IPS-11a (cell line): ENCODE results near the gene NDUFS7.

ENCODE experiments used
- H3K4me3 ChIP-seq: one replicate; pipeline ENCODE4 v1.5.1; 2013; ENCODE audit warnings: low read depth, low read length, control low read depth

Gene NDUFS7

GRCh38 chr19:1384478-1385110, 887 bp downstream of the NDUFS7 start:
- H3K4me3 ChIP-seq, result peak overlapping the region; percentile 85

DNA sequence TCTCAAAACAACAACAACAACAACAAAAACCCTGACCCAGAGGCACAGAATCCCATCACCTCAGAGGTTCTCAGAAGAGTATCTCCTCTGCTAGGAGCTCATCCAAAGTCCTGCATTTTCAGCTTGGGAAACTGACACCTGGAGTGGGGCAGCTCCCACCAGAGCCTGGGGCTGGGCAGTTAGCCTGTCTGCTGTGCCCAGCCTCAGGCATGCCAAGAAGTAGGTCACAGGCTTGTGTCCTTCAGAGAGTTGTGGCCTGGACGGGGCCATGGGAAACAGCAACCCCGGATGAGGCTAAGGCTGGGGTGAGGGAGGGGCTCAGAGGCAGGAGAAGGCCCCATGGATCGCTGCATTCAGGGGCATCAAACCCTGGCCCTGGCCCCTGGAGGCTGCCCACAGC, 2.1 kb downstream of the NDUFS7 start:
- H3K4me3 ChIP-seq, result no peak overlapping the region

- no peak overlapping the region for H3K4me3 ChIP-seq
Observed at GRCh38 chr19:1386945-1387683, 3.4 kb downstream of the NDUFS7 start.

GRCh38 chr19:1387684-1388636, 4.3 kb downstream of the NDUFS7 start:
- H3K4me3 ChIP-seq, result no peak overlapping the region

DNA sequence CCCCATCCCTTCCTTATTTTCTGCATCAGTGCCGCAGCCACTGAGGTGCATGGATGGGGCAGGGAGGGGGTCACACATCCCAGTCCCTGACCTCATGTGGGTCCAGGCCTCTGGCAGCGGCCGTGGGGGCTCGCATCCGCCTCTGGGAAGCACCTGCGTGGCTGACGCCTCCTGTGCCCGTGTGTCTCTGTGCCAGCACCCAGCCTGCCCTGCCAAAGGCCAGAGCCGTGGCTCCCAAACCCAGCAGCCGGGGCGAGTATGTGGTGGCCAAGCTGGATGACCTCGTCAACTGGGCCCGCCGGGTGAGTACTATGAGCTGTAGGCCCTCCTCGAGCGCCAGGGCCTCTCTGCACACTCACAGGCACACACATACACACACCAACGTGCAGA, 4.9 kb downstream of the NDUFS7 start:
- no peak overlapping the region for H3K4me3 ChIP-seq

- H3K4me3 ChIP-seq, result no peak overlapping the region
Observed at GRCh38 chr19:1389033-1389940, 5.6 kb downstream of the NDUFS7 start.

- H3K4me3 ChIP-seq, result no peak overlapping the region
Observed at GRCh38 chr19:1390890-1391423, 7.2 kb downstream of the NDUFS7 start.

GRCh38 chr19:1392407-1392806, 8.7 kb downstream of the NDUFS7 start:
- no peak overlapping the region for H3K4me3 ChIP-seq

DNA sequence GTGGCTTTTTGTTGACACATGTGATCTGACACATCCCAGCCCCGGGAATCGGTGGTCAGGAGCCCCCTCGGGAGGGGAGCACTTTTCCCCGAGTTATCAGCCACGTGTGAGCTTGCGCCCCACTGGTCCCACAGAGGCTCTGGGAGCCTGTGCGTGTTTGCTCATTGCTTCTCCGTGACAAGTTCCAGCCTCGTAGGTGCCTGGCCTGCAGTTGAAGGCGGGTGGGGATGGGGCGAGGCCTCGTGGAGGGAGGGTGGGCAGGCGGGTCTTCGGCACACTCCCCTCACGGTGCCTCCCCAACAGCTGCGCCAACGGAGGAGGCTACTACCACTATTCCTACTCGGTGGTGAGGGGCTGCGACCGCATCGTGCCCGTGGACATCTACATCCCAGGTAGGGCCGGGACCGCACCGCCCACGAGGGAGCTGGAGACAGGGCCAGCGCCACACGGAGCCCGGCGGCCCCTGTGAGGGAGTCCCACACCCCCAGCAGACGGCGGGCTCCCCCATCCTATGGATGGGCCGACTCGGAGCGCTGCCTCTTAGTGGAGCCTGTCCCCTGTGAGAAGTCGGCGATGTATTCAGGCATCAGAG, 9.3 kb downstream of the NDUFS7 start:
- H3K4me3 ChIP-seq, result no peak overlapping the region

DNA sequence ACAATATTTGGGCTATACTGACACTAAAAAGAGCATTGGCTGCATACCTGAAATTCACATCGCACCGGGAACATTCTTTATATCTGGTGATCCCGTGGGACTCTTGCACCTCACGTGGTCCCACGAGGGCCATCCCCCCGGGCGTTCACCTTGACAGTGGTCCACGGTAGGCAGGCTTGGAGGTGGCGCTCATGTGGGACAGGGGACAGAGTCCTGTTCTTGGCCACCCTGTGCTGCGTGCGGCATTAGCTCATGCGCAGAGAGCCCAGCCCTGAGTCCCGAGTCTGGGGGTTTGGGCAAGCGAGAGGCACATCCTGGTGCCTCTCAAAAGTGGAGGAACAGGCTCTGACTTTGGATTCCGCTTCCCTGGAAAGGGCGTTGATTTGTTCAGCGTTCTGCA, 10.1 kb downstream of the NDUFS7 start:
- H3K4me3 ChIP-seq, result no peak overlapping the region

DNA sequence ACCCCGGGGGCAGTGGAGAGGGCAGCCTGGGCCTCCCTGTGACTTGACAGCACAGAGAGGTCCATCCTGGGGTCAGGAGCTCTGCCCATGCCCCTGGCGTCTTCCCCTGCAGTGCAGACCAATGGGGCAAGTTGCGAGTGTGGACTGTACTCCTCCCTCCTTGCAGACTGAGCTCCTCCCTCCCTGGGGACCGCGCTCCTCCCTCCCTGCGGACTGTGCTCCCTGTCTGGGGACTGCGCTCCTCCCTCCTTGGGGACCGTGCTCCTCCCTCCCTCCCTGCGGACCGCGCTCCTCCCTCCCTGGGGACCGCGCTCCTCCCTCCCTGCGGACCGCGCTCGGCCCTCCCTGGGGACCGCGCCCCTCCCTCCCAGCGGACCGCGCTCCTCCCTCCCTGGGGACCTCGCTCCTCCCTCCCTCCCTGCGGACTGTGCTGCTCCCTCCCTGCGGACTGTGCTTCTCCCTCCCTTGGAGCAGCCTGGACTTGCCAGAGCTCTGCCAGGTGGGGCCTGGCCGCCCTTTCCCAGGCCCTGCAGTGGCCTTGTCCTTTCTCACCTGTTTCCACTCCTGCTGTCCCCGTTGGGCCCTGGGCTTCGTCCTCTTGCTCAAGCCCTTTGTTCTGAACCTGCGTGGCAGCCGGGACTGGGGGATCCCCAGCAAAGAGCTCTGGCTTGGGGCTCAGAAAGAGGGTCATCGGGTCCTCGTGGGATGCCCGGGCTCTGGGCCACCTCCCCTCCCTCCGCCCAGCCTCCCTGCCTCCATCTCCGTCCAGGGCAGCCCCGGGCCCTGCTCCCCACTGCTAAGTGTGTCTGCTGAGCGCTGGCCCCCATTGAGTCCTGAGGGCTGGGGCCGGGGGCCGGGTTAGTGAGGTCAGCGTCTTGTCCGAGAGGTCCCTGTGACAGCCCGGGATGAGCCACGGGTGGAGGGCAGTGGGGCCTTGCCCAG, 10.8 kb downstream of the NDUFS7 start:
- no peak overlapping the region for H3K4me3 ChIP-seq

- no peak overlapping the region for H3K4me3 ChIP-seq
Observed at GRCh38 chr19:1395194-1396018, 11.7 kb downstream of the NDUFS7 start.

GRCh38 chr19:1396019-1396767, 12.5 kb downstream of the NDUFS7 start:
- H3K4me3 ChIP-seq, result no peak overlapping the region

DNA sequence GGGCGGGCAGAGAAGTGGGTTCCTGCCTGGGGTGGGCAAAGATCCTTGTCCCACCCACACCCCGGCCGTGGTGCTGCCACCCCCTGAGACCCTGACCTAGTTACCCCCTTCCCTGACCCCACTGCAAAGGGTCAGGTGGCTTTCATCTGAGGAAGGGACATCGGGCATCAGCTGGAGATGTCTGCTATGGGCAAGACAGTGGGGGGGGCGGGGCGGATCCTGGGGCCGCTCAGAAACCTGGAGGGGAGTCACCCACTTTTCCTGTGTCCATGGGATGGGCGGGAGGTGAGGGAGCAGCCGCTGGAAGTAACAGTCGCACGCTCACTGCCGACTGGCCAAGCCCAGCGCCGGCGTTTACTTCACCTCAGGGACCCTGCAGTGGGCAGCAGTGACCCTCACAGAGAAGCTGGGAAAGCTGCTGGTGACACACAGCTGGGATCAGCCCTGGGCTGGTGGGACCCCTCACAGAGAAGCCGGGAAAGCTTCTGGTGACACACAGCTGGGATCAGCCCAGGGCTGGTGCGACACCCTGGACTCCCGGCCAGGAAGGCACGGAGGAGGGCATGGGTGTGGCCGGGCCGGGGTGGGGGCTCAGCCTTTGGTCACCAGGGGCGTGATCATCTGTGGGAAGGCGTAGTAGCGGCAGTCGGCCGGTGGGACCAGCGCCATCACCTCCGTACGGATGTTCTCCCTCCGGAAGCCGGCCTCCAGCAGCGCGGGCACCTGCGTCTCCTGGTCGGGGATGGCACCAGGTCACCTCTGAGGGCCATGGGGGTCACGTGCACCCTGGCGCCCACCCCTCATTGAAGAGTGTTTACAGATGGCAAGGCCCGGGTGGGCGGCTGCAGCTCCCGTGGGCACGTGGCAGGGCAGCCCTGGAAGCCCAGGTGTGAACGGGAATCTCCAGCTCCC, 13.3 kb downstream of the NDUFS7 start:
- no peak overlapping the region for H3K4me3 ChIP-seq

- H3K4me3 ChIP-seq, result no peak overlapping the region
Observed at GRCh38 chr19:1397838-1398237, 14.1 kb downstream of the NDUFS7 start.

DNA sequence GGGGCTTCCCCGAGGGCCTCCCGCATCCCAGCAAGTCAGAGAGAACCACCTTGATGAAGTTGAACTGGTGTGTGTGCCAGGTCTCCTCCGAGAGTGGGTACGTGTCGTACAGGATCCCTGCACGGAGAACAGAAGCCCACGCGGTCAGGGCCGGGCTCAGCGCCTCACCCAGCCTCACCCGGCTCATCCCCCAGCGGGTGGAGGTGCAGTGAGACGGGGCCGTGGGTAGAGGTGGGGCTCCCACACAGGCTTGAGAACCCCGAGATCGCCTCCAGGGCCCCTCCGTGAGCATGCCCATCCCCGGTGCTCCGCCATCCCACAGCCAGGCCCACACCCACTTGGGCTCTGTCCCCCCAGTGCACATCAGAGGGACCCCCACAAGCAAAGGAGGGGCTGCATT, 15.4 kb downstream of the NDUFS7 start:
- no peak overlapping the region for H3K4me3 ChIP-seq
